ENCODE measurements around the gene FGF4.

Gene FGF4

GRCh38 chr11:69775163-69775755, at the start of gene FGF4:
Gene FGF4, minus strand, starts transcription at chr11:69775341. Its CDS starts 257 bp downstream, at chr11:69775084.
- no peak for DNase-seq

GRCh38 chr11:69823641-69824265, 48.6 kb upstream of the FGF4 start:
- DNase-seq, result no peak

GRCh38 chr11:69822676-69823494, 47.7 kb upstream of the FGF4 start:
- DNase-seq, result no peak

- DNase-seq, result no peak
These were observed 46.4 kb upstream of the FGF4 start for GRCh38 chr11:69821511-69822040.

GRCh38 chr11:69820441-69820840, 45.3 kb upstream of the FGF4 start:
- DNase-seq, result no peak

GRCh38 chr11:69819541-69820070, 44.5 kb upstream of the FGF4 start:
- DNase-seq, result no peak

GRCh38 chr11:69818603-69819441, 43.7 kb upstream of the FGF4 start, which contains the start of gene FGF3:
Gene FGF3, minus strand, starts transcription at chr11:69819416. Its CDS starts 483 bp downstream, at chr11:69818933.
- DNase-seq, result no peak

- no peak for DNase-seq
These were observed 43.1 kb upstream of the FGF4 start for GRCh38 chr11:69818231-69818602.

- no peak for DNase-seq
These were observed 42.4 kb upstream of the FGF4 start for GRCh38 chr11:69817265-69818230.

- no peak for DNase-seq
These were observed 41.5 kb upstream of the FGF4 start for GRCh38 chr11:69816671-69817070.

- DNase-seq, result no peak
These were observed 40.8 kb upstream of the FGF4 start for GRCh38 chr11:69815973-69816372.

GRCh38 chr11:69814902-69815301, 39.8 kb upstream of the FGF4 start:
- no peak for DNase-seq

GRCh38 chr11:69814411-69814810, 39.3 kb upstream of the FGF4 start:
- DNase-seq, result no peak

- no peak for DNase-seq
These were observed 38.7 kb upstream of the FGF4 start for GRCh38 chr11:69813839-69814238.

- no peak for DNase-seq
These were observed 37.8 kb upstream of the FGF4 start for GRCh38 chr11:69812946-69813345.

- no peak for DNase-seq
These were observed 37.1 kb upstream of the FGF4 start for GRCh38 chr11:69812256-69812655.

GRCh38 chr11:69811431-69811830, 36.3 kb upstream of the FGF4 start:
- no peak for DNase-seq

GRCh38 chr11:69810289-69811118, 35.4 kb upstream of the FGF4 start:
- DNase-seq, result no peak

GRCh38 chr11:69808667-69809086, 33.5 kb upstream of the FGF4 start:
- DNase-seq, result no peak

GRCh38 chr11:69807106-69807815, 32.1 kb upstream of the FGF4 start:
- no peak for DNase-seq
